Measurements from ENCODE around the gene ADAM19. TPM values are rescaled to one million over a fixed set of nuclear protein-coding genes. Genes with fewer than 3 reads are reported as not detected.
A peak's percentile ranks its signal among the peaks of the same experiment; 100 is the strongest.
"Not testable (repeated sequence)": the region's sequence is repeated elsewhere in the genome, so short reads cannot be mapped to it uniquely, and the experiment has no call there.

ADAM19 gene
- total and polyA plus RNA-seq, 4 donors: 1.5 to 42.8 (median 20.3) TPM

- H3K36me3 ChIP-seq (ENCODE audit: control insufficient read depth in 1 of 2, insufficient read depth in 2 of 2, low read length in 1 of 2): peaks cover 9 to 13% of the 10 kb centered on the region in 2 donors
- H3K9me3 ChIP-seq (ENCODE audit: control insufficient read depth, low read length); intact Hi-C loops (cut with DNase I); H3K4me1 ChIP-seq (ENCODE audit: control insufficient read depth in 1 of 2, insufficient read depth in 2 of 2, low read length in 2 of 2); H3K27ac ChIP-seq (ENCODE audit: low read depth in 1 of 2, low read length in 2 of 2); H3K4me3 ChIP-seq (ENCODE audit: low read length in 2 of 2); H3K27me3 ChIP-seq (ENCODE audit: control insufficient read depth in 1 of 2, insufficient read depth in 2 of 2, low read length in 1 of 2); ATAC-seq (ENCODE audit: low FRiP score); DNase-seq: not testable (repeated sequence)
- 69 to 96% methylated on average over 2 of the region's 2 CpGs for WGBS, 2 donors
Measured at GRCh38 chr5:157482702-157483101, 92.9 kb downstream of the ADAM19 start.

GRCh38 chr5:157481666-157482065, 93.9 kb downstream of the ADAM19 start:
- H3K27ac ChIP-seq (ENCODE audit: low read depth in 1 of 2, low read length in 2 of 2): no peak overlapping the region
- no peaks in the 10 kb centered on the region for H3K4me1 ChIP-seq (ENCODE audit: control insufficient read depth in 1 of 2, insufficient read depth in 2 of 2, low read length in 2 of 2)
- ATAC-seq (ENCODE audit: low FRiP score): no peak
- no peak overlapping the region for H3K4me3 ChIP-seq (ENCODE audit: low read length in 2 of 2)
- H3K27me3 ChIP-seq (ENCODE audit: control insufficient read depth in 1 of 2, insufficient read depth in 2 of 2, low read length in 1 of 2): no peaks in the 10 kb centered on the region
- no peak for DNase-seq
- H3K9me3 ChIP-seq (ENCODE audit: control insufficient read depth, low read length): no peaks in the 10 kb centered on the region
- WGBS, 2 donors: 91 to 94% methylated on average over 7 of the region's 7 CpGs
- peaks cover 4 to 13% of the 10 kb centered on the region in 2 donors for H3K36me3 ChIP-seq (ENCODE audit: control insufficient read depth in 1 of 2, insufficient read depth in 2 of 2, low read length in 1 of 2)
- intact Hi-C loops (cut with DNase I): no loop called here

GRCh38 chr5:157481265-157481664, 94.3 kb downstream of the ADAM19 start:
- Histone ChIP-seq H3K27me3 (ENCODE audit: control insufficient read depth in 1 of 2, insufficient read depth in 2 of 2, low read length in 1 of 2) (no peaks in the 10 kb centered on the region), H3K9me3 (ENCODE audit: control insufficient read depth, low read length) (no peaks in the 10 kb centered on the region), H3K4me3 (ENCODE audit: low read length in 2 of 2) (no peak overlapping the region), H3K4me1 (ENCODE audit: control insufficient read depth in 1 of 2, insufficient read depth in 2 of 2, low read length in 2 of 2) (no peaks in the 10 kb centered on the region), H3K27ac (ENCODE audit: low read depth in 1 of 2, low read length in 2 of 2) (no peak overlapping the region), H3K36me3 (ENCODE audit: control insufficient read depth in 1 of 2, insufficient read depth in 2 of 2, low read length in 1 of 2) (peaks cover under 1 to 13% of the 10 kb centered on the region in 2 donors)
- WGBS, 2 donors: 65 to 66% methylated on average over 4 of the region's 4 CpGs
- ATAC-seq (ENCODE audit: low FRiP score) (no peak), DNase-seq (no peak)
- intact Hi-C loops (cut with DNase I): no loop called here

GRCh38 chr5:157479612-157480510, 95.7 kb downstream of the ADAM19 start:
- Histone ChIP-seq H3K36me3 (ENCODE audit: control insufficient read depth in 1 of 2, insufficient read depth in 2 of 2, low read length in 1 of 2) (peaks cover 0 to 11% of the 10 kb centered on the region in 2 donors), H3K4me1 (ENCODE audit: control insufficient read depth in 1 of 2, insufficient read depth in 2 of 2, low read length in 2 of 2) (no peaks in the 10 kb centered on the region), H3K9me3 (ENCODE audit: control insufficient read depth, low read length) (no peaks in the 10 kb centered on the region), H3K4me3 (ENCODE audit: low read length in 2 of 2) (no peak overlapping the region), H3K27me3 (ENCODE audit: control insufficient read depth in 1 of 2, insufficient read depth in 2 of 2, low read length in 1 of 2) (no peaks in the 10 kb centered on the region), H3K27ac (ENCODE audit: low read depth in 1 of 2, low read length in 2 of 2) (no peak overlapping the region)
- ATAC-seq (ENCODE audit: low FRiP score) (peak; percentile 27), DNase-seq (no peak)
- 59 to 62% methylated on average over 15 of the region's 15 CpGs for WGBS, 2 donors
- intact Hi-C loops (cut with DNase I): loop anchor here in 1 of 2 donors (5.0 kb wide), 1 partner anchor 153 kb away; no protein-coding TSS in a partner anchor

- DNase-seq (no peak), ATAC-seq (ENCODE audit: low FRiP score) (no peak)
- intact Hi-C loops (cut with DNase I): loop anchor here in 1 of 2 donors (5.0 kb wide), 1 partner anchor 152 kb away; no protein-coding TSS in a partner anchor
- H3K4me3 ChIP-seq (ENCODE audit: low read length in 2 of 2): no peak overlapping the region
- no peak overlapping the region for H3K27ac ChIP-seq (ENCODE audit: low read depth in 1 of 2, low read length in 2 of 2)
- no peaks in the 10 kb centered on the region for H3K27me3 ChIP-seq (ENCODE audit: control insufficient read depth in 1 of 2, insufficient read depth in 2 of 2, low read length in 1 of 2)
- WGBS, 2 donors: 84 to 89% methylated on average over 4 of the region's 4 CpGs
- no peaks in the 10 kb centered on the region for H3K9me3 ChIP-seq (ENCODE audit: control insufficient read depth, low read length)
- H3K4me1 ChIP-seq (ENCODE audit: control insufficient read depth in 1 of 2, insufficient read depth in 2 of 2, low read length in 2 of 2): no peaks in the 10 kb centered on the region
- H3K36me3 ChIP-seq (ENCODE audit: control insufficient read depth in 1 of 2, insufficient read depth in 2 of 2, low read length in 1 of 2): peaks cover 0 to 9% of the 10 kb centered on the region in 2 donors
Measured at GRCh38 chr5:157479166-157479565, 96.4 kb downstream of the ADAM19 start.

- DNase-seq: no peak
- ATAC-seq (ENCODE audit: low FRiP score): no peak
- no peaks in the 10 kb centered on the region for H3K27me3 ChIP-seq (ENCODE audit: control insufficient read depth in 1 of 2, insufficient read depth in 2 of 2, low read length in 1 of 2)
- intact Hi-C loops (cut with DNase I): loop anchor here in 1 of 2 donors (5.0 kb wide), 1 partner anchor 151 kb away; no protein-coding TSS in a partner anchor
- no peaks in the 10 kb centered on the region for H3K4me1 ChIP-seq (ENCODE audit: control insufficient read depth in 1 of 2, insufficient read depth in 2 of 2, low read length in 2 of 2)
- H3K27ac ChIP-seq (ENCODE audit: low read depth in 1 of 2, low read length in 2 of 2): no peak overlapping the region
- WGBS, 2 donors: 72 to 73% methylated on average over 2 of the region's 2 CpGs
- no peak overlapping the region for H3K4me3 ChIP-seq (ENCODE audit: low read length in 2 of 2)
- peaks cover 0 to 9% of the 10 kb centered on the region in 2 donors for H3K36me3 ChIP-seq (ENCODE audit: control insufficient read depth in 1 of 2, insufficient read depth in 2 of 2, low read length in 1 of 2)
- no peaks in the 10 kb centered on the region for H3K9me3 ChIP-seq (ENCODE audit: control insufficient read depth, low read length)
Measured at GRCh38 chr5:157478726-157479125, 96.8 kb downstream of the ADAM19 start.

- 3 to 10% methylated on average over 5 of the region's 5 CpGs for WGBS, 2 donors
- no peaks in the 10 kb centered on the region for H3K9me3 ChIP-seq (ENCODE audit: control insufficient read depth, low read length)
- no peak for DNase-seq
Measured at GRCh38 chr5:157477814-157478494, 97.6 kb downstream of the ADAM19 start.

GRCh38 chr5:157476702-157477408, 98.7 kb downstream of the ADAM19 start:
- ATAC-seq (ENCODE audit: low FRiP score) (peak; percentile 69), DNase-seq (peak in 1 of 2 donors; percentile 4)
- Histone ChIP-seq H3K36me3 (ENCODE audit: control insufficient read depth in 1 of 2, insufficient read depth in 2 of 2, low read length in 1 of 2) (peaks cover 0 to 9% of the 10 kb centered on the region in 2 donors), H3K9me3 (ENCODE audit: control insufficient read depth, low read length) (no peaks in the 10 kb centered on the region), H3K4me1 (ENCODE audit: control insufficient read depth in 1 of 2, insufficient read depth in 2 of 2, low read length in 2 of 2) (no peaks in the 10 kb centered on the region), H3K27me3 (ENCODE audit: control insufficient read depth in 1 of 2, insufficient read depth in 2 of 2, low read length in 1 of 2) (no peaks in the 10 kb centered on the region), H3K27ac (ENCODE audit: low read depth in 1 of 2, low read length in 2 of 2) (no peak overlapping the region), H3K4me3 (ENCODE audit: low read length in 2 of 2) (no peak overlapping the region)
- intact Hi-C loops (cut with DNase I): loop anchor here (2.0 to 5.0 kb wide), 3 partner anchors 110 to 150 kb away; no protein-coding TSS in a partner anchor
- WGBS, 2 donors: 52 to 54% methylated on average over 7 of the region's 7 CpGs

More at GRCh38 chr5:157477814-157478494, 97.6 kb downstream of the ADAM19 start:
- Histone ChIP-seq H3K27ac (ENCODE audit: low read depth in 1 of 2, low read length in 2 of 2) (no peak overlapping the region), H3K36me3 (ENCODE audit: control insufficient read depth in 1 of 2, insufficient read depth in 2 of 2, low read length in 1 of 2) (peaks cover 0 to 9% of the 10 kb centered on the region in 2 donors), H3K27me3 (ENCODE audit: control insufficient read depth in 1 of 2, insufficient read depth in 2 of 2, low read length in 1 of 2) (no peaks in the 10 kb centered on the region), H3K4me3 (ENCODE audit: low read length in 2 of 2) (no peak overlapping the region), H3K4me1 (ENCODE audit: control insufficient read depth in 1 of 2, insufficient read depth in 2 of 2, low read length in 2 of 2) (no peaks in the 10 kb centered on the region)
- intact Hi-C loops (cut with DNase I): loop anchor here (2.0 to 5.0 kb wide), 3 partner anchors 111 to 151 kb away; no protein-coding TSS in a partner anchor
- no peak for ATAC-seq (ENCODE audit: low FRiP score)
